CD4-positive, alpha-beta T cell treated with Interleukin-6 for 4 hours (primary cell): Measurements from ENCODE around the gene RGP1.

Source experiments
- DNase-seq: peaks from one replicate; pipeline ENCODE4 v3.0.0-alpha.2; 2020; ENCODE audit warnings: mixed read lengths

RGP1 gene

GRCh38 chr9:35778496-35778895, 29.4 kb downstream of the RGP1 start:
- DNase-seq, result no peak

- no peak for DNase-seq
These were observed 32.0 kb downstream of the RGP1 start for GRCh38 chr9:35781066-35781465.

- DNase-seq, result no peak
These were observed 34.3 kb downstream of the RGP1 start for GRCh38 chr9:35783418-35783817.

GRCh38 chr9:35789541-35789940, 40.5 kb downstream of the RGP1 start:
- no peak for DNase-seq

GRCh38 chr9:35790025-35790384, 40.9 kb downstream of the RGP1 start:
- DNase-seq, result no peak

- peak; percentile 69 for DNase-seq
These were observed 41.6 kb downstream of the RGP1 start for GRCh38 chr9:35790385-35791296.

- DNase-seq, result no peak
These were observed 42.3 kb downstream of the RGP1 start, which contains the start of gene NPR2 for GRCh38 chr9:35791297-35791921. Gene NPR2, plus strand, starts transcription at chr9:35791591. Its CDS starts 818 bp downstream, at chr9:35792409.

GRCh38 chr9:35792024-35792813, 43.1 kb downstream of the RGP1 start:
- no peak for DNase-seq

- DNase-seq, result no peak
These were observed 43.7 kb downstream of the RGP1 start for GRCh38 chr9:35792826-35793225.

GRCh38 chr9:35793461-35793860, 44.4 kb downstream of the RGP1 start:
- no peak for DNase-seq

GRCh38 chr9:35795695-35796094, 46.6 kb downstream of the RGP1 start:
- DNase-seq, result no peak

GRCh38 chr9:35797311-35798109, 48.4 kb downstream of the RGP1 start:
- DNase-seq, result no peak

GRCh38 chr9:35798658-35799374, 49.7 kb downstream of the RGP1 start:
- no peak for DNase-seq

GRCh38 chr9:35800530-35800929, 51.4 kb downstream of the RGP1 start:
- no peak for DNase-seq

GRCh38 chr9:35801328-35802128, 52.4 kb downstream of the RGP1 start:
- DNase-seq, result no peak

- no peak for DNase-seq
These were observed 57.0 kb downstream of the RGP1 start for GRCh38 chr9:35806101-35806500.
